ENCODE data around the gene TMEM87A. TPM values are rescaled to one million over a fixed set of nuclear protein-coding genes. Genes with fewer than 3 reads are reported as not detected.

TMEM87A gene
- total and polyA plus RNA-seq, 2 experiments from 2014 or later = 41.8 to 43.5 TPM

GRCh38 chr15:42184296-42184695 lies 88.9 kb downstream of the TMEM87A start:
- no peak overlapping the region for H3K27ac ChIP-seq (ENCODE audit: low read depth)
- Mint-ChIP-seq H3K4me3 (no peak overlapping the region), H3K9me3 (no peaks in the 10 kb centered on the region), H3K36me3 (ENCODE audit: low read depth) (peaks cover 52% of the 10 kb centered on the region), H3K27ac (no peak overlapping the region), H3K27me3 (ENCODE audit: insufficient read depth, low read depth, poor library complexity) (no peaks in the 10 kb centered on the region), H3K4me1 (no peaks in the 10 kb centered on the region)
- H3K36me3 ChIP-seq (ENCODE audit: insufficient read depth) = peaks cover 26% of the 10 kb centered on the region; the same call in 1 of the 2 replicates
- no peaks in the 10 kb centered on the region for H3K9me2 ChIP-seq (ENCODE audit: insufficient read depth)
- no peaks in the 10 kb centered on the region for H3K27me3 ChIP-seq (ENCODE audit: insufficient read depth)
- no peak for TF ChIP-seq EZH2 (IDR thresholded peaks at IDR 0.05; ENCODE audit: low read depth, unreplicated experiment)
- no peak for TF ChIP-seq ZNF462 (CRISPR knock-in tag; IDR thresholded peaks at IDR 0.05)
- no peak for TF ChIP-seq NANOG (IDR thresholded peaks at IDR 0.05; ENCODE audit: borderline replicate concordance)
- no peak for TF ChIP-seq REST (IDR thresholded peaks at IDR 0.05; ENCODE audit: unreplicated experiment)
- no peak for TF ChIP-seq ZNF114 (CRISPR knock-in tag; IDR thresholded peaks at IDR 0.05)
- no peaks in the 10 kb centered on the region for H4K20me1 ChIP-seq (replicated peaks; ENCODE audit: insufficient read depth)
- ATAC-seq (no peak), DNase-seq (ENCODE audit: low spot score) (no peak)
- no peak overlapping the region for H3K4me2 ChIP-seq
- no peak overlapping the region for H2AFZ ChIP-seq
- no peak overlapping the region for H3K4me3 ChIP-seq
- no peaks in the 10 kb centered on the region for H3K4me1 ChIP-seq (ENCODE audit: insufficient read depth)
- no peaks in the 10 kb centered on the region for H3K79me2 ChIP-seq (replicated peaks; ENCODE audit: insufficient read depth)
- H3F3A ChIP-seq (replicated peaks; ENCODE audit: low read depth) = no peaks in the 10 kb centered on the region
